HT1080 (cell line): ENCODE data around the gene PRSS8. TPM values are rescaled to one million over a fixed set of nuclear protein-coding genes. Genes with fewer than 3 reads are reported as not detected.
"Not testable (repeated sequence)": the region's sequence is repeated elsewhere in the genome, so short reads cannot be mapped to it uniquely, and the experiment has no call there.

Experiments
- DNase-seq: peaks from one replicate; pipeline ENCODE4 v3.0.0-alpha.2; 2015; ENCODE audit warnings: low read depth
- polyA plus RNA-seq, 2 experiments: library from polyadenylated mRNA; depleted of rRNA; stranded (reverse); fragments of >200 nt; gene quantifications; 2 replicates each; pipeline ENCODE4 v1.2.3, GENCODE V29; 2015
- total RNA-seq: library from RNA; depleted of rRNA; stranded (reverse); fragments of >200 nt; shearing (Covaris generic); gene quantifications from 2 replicates; pipeline ENCODE4 v1.2.3, GENCODE V29; 2014; rRNA removed

PRSS8 gene
- not detected in 2 replicates for total RNA-seq
- polyA plus RNA-seq (2015; cell fraction: cytosol; rRNA removed), result not detected in 2 replicates
- polyA plus RNA-seq (2015; cell fraction: nucleus; rRNA removed), result not detected in 2 replicates

GRCh38 chr16:31135535-31136286 is at the start of gene PRSS8:
Gene PRSS8 (minus strand): TSS chr16:31135727. CDS start chr16:31135498, 229 bp downstream.
- no peak for DNase-seq

- no peak for DNase-seq
Observed at GRCh38 chr16:31184888-31185287, 49.4 kb upstream of the PRSS8 start.

- no peak for DNase-seq
Observed at GRCh38 chr16:31183432-31184428, 48.2 kb upstream of the PRSS8 start.

- no peak for DNase-seq
Observed at GRCh38 chr16:31182391-31182790, 46.9 kb upstream of the PRSS8 start.

GRCh38 chr16:31181102-31181830 is 45.7 kb upstream of the PRSS8 start:
- peak; percentile 66 for DNase-seq

GRCh38 chr16:31179747-31180459 is 44.4 kb upstream of the PRSS8 start, which contains the start of gene FUS:
Gene FUS (plus strand): TSS chr16:31180139. CDS start chr16:31180215, 76 bp downstream.
- DNase-seq, result peak; percentile 82

- no peak for DNase-seq
Observed at GRCh38 chr16:31179219-31179746, 43.8 kb upstream of the PRSS8 start.

GRCh38 chr16:31177136-31177535 is 41.6 kb upstream of the PRSS8 start:
- peak; percentile 98 for DNase-seq

- DNase-seq, result not testable (repeated sequence)
Observed at GRCh38 chr16:31170048-31170447, 34.5 kb upstream of the PRSS8 start.

GRCh38 chr16:31168848-31169247 is 33.3 kb upstream of the PRSS8 start:
- no peak for DNase-seq

GRCh38 chr16:31167315-31167714 is 31.8 kb upstream of the PRSS8 start:
- DNase-seq, result no peak

GRCh38 chr16:31157136-31157535 is 21.6 kb upstream of the PRSS8 start:
- no peak for DNase-seq

GRCh38 chr16:31150976-31151375 is 15.4 kb upstream of the PRSS8 start:
- not testable (repeated sequence) for DNase-seq

GRCh38 chr16:31149894-31150890 is 14.7 kb upstream of the PRSS8 start, which contains the start of gene PRSS36:
Gene PRSS36 (minus strand): TSS chr16:31150066. CDS start chr16:31150035, 31 bp downstream.
- DNase-seq, result no peak

GRCh38 chr16:31149332-31149731 is 13.8 kb upstream of the PRSS8 start:
- no peak for DNase-seq

GRCh38 chr16:31148896-31149295 is 13.4 kb upstream of the PRSS8 start:
- DNase-seq, result no peak

- no peak for DNase-seq
Observed at GRCh38 chr16:31148281-31148728, 12.8 kb upstream of the PRSS8 start.

- DNase-seq, result no peak
Observed at GRCh38 chr16:31147574-31147973, 12.0 kb upstream of the PRSS8 start.
